ENCODE measurements around the gene AURKB. TPM values are rescaled to one million over a fixed set of nuclear protein-coding genes. Genes with fewer than 3 reads are reported as not detected.
"Not testable (repeated sequence)": the region's sequence is repeated elsewhere in the genome, so short reads cannot be mapped to it uniquely, and the experiment has no call there.

Gene AURKB
- total and polyA plus RNA-seq, 2 of the 13 experiments (the other 11 are each of a cell fraction or from before 2014, with no cell fraction given) = 29.5 to 75.3 TPM

DNA sequence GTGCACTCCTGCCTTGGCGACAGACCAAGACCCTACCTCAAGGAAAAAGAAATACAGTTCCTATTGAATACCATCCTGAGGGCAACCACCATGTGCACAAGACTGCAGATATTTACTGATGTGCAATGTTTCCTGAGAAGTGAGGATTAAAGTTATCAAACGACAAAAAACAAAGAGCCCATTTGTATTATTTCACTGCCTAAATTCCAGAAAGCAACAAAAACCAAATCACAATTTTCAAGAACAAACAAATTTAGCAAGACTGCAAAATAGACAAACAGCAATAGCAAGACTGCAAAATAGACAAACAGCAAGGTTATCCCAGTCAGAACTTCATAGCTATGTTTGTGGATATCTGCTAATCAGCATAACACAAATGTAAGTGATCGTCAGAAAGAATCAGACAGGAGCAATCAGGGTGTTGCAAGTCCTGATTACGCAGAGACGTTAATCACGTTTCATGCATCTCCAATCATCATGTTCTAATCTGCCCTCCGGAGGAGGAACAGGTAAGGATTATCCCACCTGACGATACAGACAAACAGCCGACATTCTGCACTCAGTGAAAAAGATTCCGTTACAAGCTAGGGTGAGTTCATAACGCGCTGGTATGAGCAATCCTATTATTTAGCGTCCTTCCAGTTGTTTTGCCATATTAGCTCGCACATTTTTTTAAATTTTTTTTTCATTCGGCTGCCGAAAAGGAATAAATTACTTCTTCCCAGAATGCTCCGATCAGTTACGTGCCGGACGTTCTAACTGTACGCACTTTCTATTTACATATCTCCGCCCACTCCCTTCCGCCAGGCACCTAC is 37.1 kb downstream of the AURKB start (continued):
- 0 out of 2 replicates have a peak, but pooled peaks have one; percentile 83 for TF ChIP-seq ZNF773 (CRISPR knock-in tag; IDR thresholded peaks at IDR 0.05; ENCODE audit: borderline replicate concordance)
- peak; percentile 43; the same call in 1 of the 2 replicates for TF ChIP-seq KDM2A (CRISPR knock-in tag; IDR thresholded peaks at IDR 0.05; ENCODE audit: borderline replicate concordance, low read depth)
- TF ChIP-seq ETV6 (CRISPR knock-in tag; conservative IDR thresholded peaks at IDR 0.05) = peak; percentile 93
- TF ChIP-seq ZNF335 (CRISPR knock-in tag; IDR thresholded peaks at IDR 0.05) = peak; percentile 89
- peak; percentile 100 for TF ChIP-seq POLR2AphosphoS2 (IDR thresholded peaks at IDR 0.05; ENCODE audit: low read depth, low read length)
- peak; percentile 97 for TF ChIP-seq SOX13 (IDR thresholded peaks at IDR 0.05)
- TF ChIP-seq SOX13 (CRISPR knock-in tag; conservative IDR thresholded peaks at IDR 0.05 in 1 of 2, IDR thresholded peaks at IDR 0.05 in 1 of 2) = peak; percentile 67 to 74; a peak in 3 of 4 replicates
- peak; percentile 99 for TF ChIP-seq IRF2 (CRISPR knock-in tag; IDR thresholded peaks at IDR 0.05)
- TF ChIP-seq, protein P1, sequence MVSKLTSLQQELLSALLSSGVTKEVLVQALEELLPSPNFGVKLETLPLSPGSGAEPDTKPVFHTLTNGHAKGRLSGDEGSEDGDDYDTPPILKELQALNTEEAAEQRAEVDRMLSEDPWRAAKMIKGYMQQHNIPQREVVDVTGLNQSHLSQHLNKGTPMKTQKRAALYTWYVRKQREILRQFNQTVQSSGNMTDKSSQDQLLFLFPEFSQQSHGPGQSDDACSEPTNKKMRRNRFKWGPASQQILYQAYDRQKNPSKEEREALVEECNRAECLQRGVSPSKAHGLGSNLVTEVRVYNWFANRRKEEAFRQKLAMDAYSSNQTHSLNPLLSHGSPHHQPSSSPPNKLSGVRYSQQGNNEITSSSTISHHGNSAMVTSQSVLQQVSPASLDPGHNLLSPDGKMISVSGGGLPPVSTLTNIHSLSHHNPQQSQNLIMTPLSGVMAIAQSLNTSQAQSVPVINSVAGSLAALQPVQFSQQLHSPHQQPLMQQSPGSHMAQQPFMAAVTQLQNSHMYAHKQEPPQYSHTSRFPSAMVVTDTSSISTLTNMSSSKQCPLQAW (CRISPR knock-in tag; IDR thresholded peaks at IDR 0.05) = peak; percentile 83
- TF ChIP-seq CREM (IDR thresholded peaks at IDR 0.05) = peak; percentile 92
- no peak; the same call in 1 of the 2 replicates for TF ChIP-seq CREM (CRISPR knock-in tag; IDR thresholded peaks at IDR 0.05)
- TF ChIP-seq STAG1 (CRISPR knock-in tag; IDR thresholded peaks at IDR 0.05) = peak; percentile 21; the same call in 1 of the 2 replicates
- peak; percentile 90 for TF ChIP-seq KMT2B (CRISPR knock-in tag; IDR thresholded peaks at IDR 0.05)
- no peak; the same call in 1 of the 2 replicates for TF ChIP-seq ZNF564 (CRISPR knock-in tag; IDR thresholded peaks at IDR 0.05)
- TF ChIP-seq ZBTB7B (CRISPR knock-in tag; IDR thresholded peaks at IDR 0.05) = peak; percentile 94
- peak; percentile 99 for TF ChIP-seq SSRP1 (CRISPR knock-in tag; IDR thresholded peaks at IDR 0.05)
- TF ChIP-seq NCOA1 (CRISPR knock-in tag; IDR thresholded peaks at IDR 0.05) = 0 out of 2 replicates have a peak, but pooled peaks have one; percentile 59
- peak; percentile 78 for TF ChIP-seq ZNF7 (CRISPR knock-in tag; IDR thresholded peaks at IDR 0.05)
- peak; percentile 52 for TF ChIP-seq ZFY (CRISPR knock-in tag; IDR thresholded peaks at IDR 0.05)
- TF ChIP-seq, protein P2, sequence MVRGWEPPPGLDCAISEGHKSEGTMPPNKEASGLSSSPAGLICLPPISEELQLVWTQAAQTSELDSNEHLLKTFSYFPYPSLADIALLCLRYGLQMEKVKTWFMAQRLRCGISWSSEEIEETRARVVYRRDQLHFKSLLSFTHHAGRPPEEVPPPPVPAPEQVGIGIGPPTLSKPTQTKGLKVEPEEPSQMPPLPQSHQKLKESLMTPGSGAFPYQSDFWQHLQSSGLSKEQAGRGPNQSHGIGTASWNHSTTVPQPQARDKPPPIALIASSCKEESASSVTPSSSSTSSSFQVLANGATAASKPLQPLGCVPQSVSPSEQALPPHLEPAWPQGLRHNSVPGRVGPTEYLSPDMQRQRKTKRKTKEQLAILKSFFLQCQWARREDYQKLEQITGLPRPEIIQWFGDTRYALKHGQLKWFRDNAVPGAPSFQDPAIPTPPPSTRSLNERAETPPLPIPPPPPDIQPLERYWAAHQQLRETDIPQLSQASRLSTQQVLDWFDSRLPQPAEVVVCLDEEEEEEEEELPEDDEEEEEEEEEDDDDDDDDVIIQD (CRISPR knock-in tag; IDR thresholded peaks at IDR 0.05; ENCODE audit: low read depth) = peak; percentile 55; the same call in 1 of the 2 replicates
- TF ChIP-seq KLF12 (CRISPR knock-in tag; IDR thresholded peaks at IDR 0.05; ENCODE audit: borderline replicate concordance) = peak; percentile 96
- peak; percentile 81 for TF ChIP-seq TSC22D2 (CRISPR knock-in tag; IDR thresholded peaks at IDR 0.05; ENCODE audit: borderline replicate concordance)
- TF ChIP-seq ZNF510 (CRISPR knock-in tag; IDR thresholded peaks at IDR 0.05; ENCODE audit: low read depth) = no peak

DNA sequence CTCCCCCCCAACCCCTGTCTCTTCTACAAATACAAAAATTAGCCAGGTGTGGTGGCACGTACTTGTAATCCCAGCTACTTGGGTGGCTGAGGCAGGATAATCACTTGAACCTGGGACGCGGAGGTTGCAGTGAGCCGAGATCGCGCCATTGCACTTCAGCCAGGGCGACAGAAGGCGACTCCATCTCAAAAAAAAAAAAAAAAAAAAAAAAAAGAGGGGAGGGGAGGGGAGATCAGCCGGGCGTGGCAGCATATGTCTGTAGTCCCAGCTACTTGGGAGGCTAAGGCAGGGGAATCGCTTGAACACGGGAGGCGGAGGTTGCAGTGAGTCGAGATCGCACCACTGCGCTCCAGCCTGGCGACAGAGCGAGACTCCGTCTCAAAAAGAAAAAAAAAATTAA is 40.2 kb downstream of the AURKB start:
- intact Hi-C loops (cut with micrococcal nuclease; ENCODE audit: unreplicated experiment) = not testable (repeated sequence)

More for the DNA sequence above, 40.2 kb downstream of the AURKB start:
- H3K36me3 ChIP-seq (replicated peaks in 1 of 2; ENCODE audit: control insufficient read depth in 1 of 2, insufficient read depth in 2 of 2, low read length in 2 of 2); H2AFZ ChIP-seq (ENCODE audit: low read length); H3K27me3 ChIP-seq (ENCODE audit: control insufficient read depth in 1 of 2, insufficient read depth in 2 of 2, low read length in 2 of 2); DNase-seq (ENCODE audit: low spot score); ATAC-seq; H3K4me3 ChIP-seq (replicated peaks in 1 of 3; ENCODE audit: insufficient read depth in 1 of 3, low read depth in 2 of 3, low read length in 3 of 3); H3K4me2 ChIP-seq (ENCODE audit: low read depth, low read length); BruUV-seq (replicated peaks); CTCF ChIA-PET (ENCODE audit: low intra/inter-chr PET ratio, low total read pairs); in situ Hi-C loops (cut with HindIII; ENCODE audit: extremely low pct_ligation_motif_present, low pct_unique_long_range_greater_than_20kb); FAIRE-seq; H4K20me1 ChIP-seq (ENCODE audit: insufficient read depth, low read length); H3K9ac ChIP-seq (ENCODE audit: insufficient read depth, low read depth, low read length); H3K27ac ChIP-seq (ENCODE audit: extremely low read length, insufficient read depth, low read length); H3K9me3 ChIP-seq (ENCODE audit: low read length); H3K79me2 ChIP-seq (ENCODE audit: insufficient read depth, low read length): not testable (repeated sequence)
- POLR2A ChIA-PET = interaction anchor here (0.9 kb wide), 1 partner anchor 42 kb away, joined by 3 read pairs; no protein-coding TSS in a partner anchor
- peaks cover 52% of the 10 kb centered on the region for H3K4me1 ChIP-seq (ENCODE audit: insufficient read depth, low read length)
- 87% methylated on average over 19 of the region's 19 CpGs for WGBS (ENCODE audit: low lambda C conversion rate)

Measured in HepG2 (cell line).